ENCODE data around the gene MALRD1.

MALRD1 gene

DNA sequence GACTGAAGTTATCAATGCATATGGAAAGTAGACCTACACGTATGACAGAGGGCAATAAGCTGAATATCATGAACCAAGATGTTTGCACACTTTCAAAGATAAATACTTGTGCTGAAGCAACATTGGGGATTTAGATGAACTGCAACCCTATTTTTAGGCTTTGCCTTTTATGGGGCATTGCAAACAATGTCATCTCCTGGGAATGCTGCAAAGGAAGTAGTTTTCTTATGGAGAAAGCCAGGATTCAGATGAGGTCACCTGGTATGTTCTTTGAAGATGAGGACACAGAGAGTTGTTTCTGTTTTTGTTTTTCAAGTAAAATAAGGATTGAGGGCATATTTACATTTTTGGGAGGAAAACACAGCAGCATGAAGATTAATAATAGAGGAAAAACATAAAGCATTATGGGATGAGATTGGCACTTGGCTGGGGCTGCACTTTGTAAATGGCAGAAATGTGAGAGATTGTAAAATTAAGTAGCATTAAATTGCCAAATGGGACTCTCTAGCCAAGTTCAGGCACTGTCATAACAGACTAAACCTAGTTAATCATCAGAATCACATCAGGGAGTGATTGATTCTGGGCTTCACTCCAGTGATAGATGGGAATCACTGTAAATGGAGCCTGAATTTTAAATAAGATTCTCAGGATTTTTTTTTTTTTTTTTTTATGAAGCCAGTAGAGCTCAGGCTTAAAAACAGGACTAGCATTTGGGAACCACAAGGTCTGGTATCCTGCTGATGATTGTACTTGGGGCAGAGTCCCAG lies 63.1 kb downstream of the MALRD1 start:
- DNase-seq (ENCODE audit: low read depth), result peak; percentile 5

DNA sequence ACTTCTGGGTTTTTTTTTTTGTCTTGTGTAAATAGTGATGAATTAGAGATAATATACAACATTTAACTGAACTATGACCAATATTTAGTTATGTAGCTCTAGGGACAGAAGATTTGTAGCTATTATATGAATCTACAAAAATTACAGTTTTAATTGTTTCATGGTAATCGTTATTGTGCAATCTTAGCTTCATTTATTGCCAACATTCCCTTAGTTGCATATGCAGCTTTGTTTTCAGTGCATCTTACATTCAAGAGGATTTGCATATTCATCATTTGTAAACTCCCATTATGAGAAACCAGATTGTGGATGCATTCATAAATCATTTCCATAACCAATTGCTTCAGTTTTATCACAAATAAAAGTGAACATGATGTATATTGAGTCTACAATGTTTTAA lies 68.8 kb downstream of the MALRD1 start:
- no peak for DNase-seq (ENCODE audit: low read depth)

DNA sequence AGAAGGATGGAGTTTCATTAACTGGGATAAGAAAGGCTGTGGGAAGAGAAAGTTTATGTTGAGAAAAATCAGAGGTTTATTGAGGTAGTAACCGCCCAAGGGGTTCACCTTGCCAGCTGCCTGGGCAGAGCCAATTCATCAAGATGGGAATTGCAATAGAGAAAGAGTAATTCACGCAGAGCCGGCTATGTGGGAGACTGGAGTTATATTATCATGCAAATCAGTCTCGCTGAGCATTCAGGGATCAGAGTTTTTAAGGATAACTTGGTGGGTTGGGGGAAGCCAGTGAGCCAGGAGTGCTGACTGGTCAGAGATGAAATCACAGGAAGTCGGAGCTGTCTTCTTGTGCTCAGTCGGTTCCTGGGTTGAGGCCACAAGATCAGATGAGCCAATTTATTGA lies 70.6 kb downstream of the MALRD1 start:
- DNase-seq (ENCODE audit: low read depth), result no peak

DNA sequence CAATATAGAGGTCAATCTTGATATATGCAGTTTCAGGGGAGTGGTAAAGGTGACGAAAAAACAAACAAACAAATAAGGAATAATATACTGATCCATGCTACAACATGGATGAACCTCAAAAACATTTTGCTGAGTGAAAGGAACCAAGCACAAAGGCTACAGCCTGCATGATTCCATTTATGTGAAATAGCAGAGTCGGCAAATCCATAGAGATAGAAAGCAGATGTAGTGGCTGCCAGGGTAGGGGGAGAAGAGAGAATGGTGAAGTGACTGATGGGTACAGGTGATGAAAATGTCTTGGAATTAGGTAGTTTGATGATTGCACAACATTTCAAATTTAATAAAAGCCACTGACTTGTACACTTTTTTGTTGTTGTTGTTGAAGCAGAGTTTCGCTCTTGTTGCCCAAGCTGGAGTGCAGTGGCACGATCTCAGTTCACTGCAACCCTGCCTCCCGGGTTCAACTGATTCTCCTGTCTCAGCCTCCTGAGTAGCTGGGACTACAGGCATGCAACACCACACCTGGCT lies 71.8 kb downstream of the MALRD1 start:
- DNase-seq (ENCODE audit: low read depth), result no peak

- DNase-seq (ENCODE audit: low read depth), result no peak
Observed at GRCh38 chr10:19133992-19134391, 85.4 kb downstream of the MALRD1 start.

- no peak for DNase-seq (ENCODE audit: low read depth)
Observed at GRCh38 chr10:19142967-19143366, 94.4 kb downstream of the MALRD1 start.

GRCh38 chr10:19144206-19144605 lies 95.6 kb downstream of the MALRD1 start:
- no peak for DNase-seq (ENCODE audit: low read depth)

- no peak for DNase-seq (ENCODE audit: low read depth)
Observed at GRCh38 chr10:19154375-19154774, 105.8 kb downstream of the MALRD1 start.

GRCh38 chr10:19158358-19158757 lies 109.8 kb downstream of the MALRD1 start:
- no peak for DNase-seq (ENCODE audit: low read depth)

DNA sequence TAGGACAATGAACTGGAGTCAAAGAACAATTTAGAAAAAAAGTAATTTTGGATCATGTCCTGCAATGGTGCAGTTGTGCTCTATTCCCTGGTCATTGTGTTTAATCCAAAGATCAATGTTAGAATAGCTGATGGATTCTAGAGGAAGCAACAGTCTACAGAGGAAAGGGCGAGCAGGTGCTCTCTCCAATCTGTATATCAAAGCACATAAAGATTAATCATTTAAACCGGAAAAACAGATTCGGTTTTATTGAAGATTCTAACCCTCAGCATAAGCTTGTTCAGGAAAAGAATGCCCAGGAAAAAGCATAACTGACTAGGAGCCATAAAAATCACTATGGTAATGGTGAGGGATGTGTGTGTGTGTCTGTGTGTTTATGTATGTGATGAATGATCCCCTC lies 110.3 kb downstream of the MALRD1 start:
- DNase-seq (ENCODE audit: low read depth), result no peak

DNA sequence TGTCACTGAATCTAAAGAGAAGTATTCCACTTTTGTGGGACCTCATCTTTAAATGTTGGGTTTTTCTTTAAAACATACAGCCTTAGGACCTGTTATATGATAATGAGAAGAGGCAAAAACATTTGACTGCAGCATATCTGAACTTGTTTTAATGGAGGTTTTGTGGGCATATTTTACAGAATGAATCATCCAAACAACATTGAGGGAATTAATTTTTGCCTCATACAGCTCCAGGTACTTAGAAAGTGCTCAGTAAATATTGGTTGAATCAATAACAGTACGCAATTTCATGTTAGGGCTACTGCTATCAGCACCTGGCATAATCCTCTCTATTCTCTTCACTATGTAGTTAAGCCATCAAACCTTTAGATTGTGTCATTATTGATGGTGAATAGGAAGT lies 115.9 kb downstream of the MALRD1 start:
- no peak for DNase-seq (ENCODE audit: low read depth)

GRCh38 chr10:19168584-19168983 lies 120.0 kb downstream of the MALRD1 start:
- no peak for DNase-seq (ENCODE audit: low read depth)

- no peak for DNase-seq (ENCODE audit: low read depth)
Observed at GRCh38 chr10:19169041-19169440, 120.4 kb downstream of the MALRD1 start.

DNA sequence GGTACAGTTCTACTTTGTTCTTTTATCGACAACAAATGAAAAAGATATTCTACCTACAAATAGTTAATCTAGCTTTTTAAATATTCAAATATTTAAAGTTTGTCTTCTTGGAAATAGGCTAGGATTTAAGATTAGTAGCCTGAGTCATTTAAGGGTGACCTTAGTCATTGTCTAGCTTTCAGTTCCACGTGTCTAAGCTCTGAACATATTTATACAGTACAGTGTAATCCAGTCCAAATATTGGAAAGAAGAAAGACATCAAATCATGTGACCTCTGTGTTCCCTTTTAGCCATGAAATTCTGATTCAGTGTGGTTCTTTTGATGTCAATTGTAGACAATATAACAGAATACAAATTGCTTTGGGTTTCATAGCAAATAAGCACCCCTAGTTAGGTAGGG lies 121.1 kb downstream of the MALRD1 start:
- DNase-seq (ENCODE audit: low read depth), result no peak

GRCh38 chr10:19178675-19179074 lies 130.1 kb downstream of the MALRD1 start:
- DNase-seq (ENCODE audit: low read depth), result no peak

GRCh38 chr10:19184891-19185290 lies 136.3 kb downstream of the MALRD1 start:
- DNase-seq (ENCODE audit: low read depth), result no peak

DNA sequence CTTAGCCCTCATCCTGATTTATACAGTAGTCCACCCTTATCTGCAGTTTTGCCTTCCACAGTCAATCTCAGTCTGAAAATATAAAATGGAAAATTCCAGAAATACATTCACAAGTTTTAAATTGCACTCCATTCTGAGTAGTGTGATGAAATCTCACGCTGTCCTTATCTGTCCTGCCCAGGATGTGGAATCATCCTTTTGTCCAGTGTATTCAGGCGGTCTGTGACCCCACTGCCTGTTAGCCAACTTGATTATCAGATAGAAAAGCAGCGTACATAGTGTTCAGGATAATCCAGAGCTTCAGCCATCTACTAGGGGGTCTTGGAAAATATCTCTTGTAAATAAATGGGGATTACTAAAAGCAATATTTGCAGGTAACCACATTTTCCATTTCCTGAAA lies 146.3 kb downstream of the MALRD1 start:
- DNase-seq (ENCODE audit: low read depth), result peak; percentile 9

- no peak for DNase-seq (ENCODE audit: low read depth)
Observed at GRCh38 chr10:19195698-19196097, 147.1 kb downstream of the MALRD1 start.

DNA sequence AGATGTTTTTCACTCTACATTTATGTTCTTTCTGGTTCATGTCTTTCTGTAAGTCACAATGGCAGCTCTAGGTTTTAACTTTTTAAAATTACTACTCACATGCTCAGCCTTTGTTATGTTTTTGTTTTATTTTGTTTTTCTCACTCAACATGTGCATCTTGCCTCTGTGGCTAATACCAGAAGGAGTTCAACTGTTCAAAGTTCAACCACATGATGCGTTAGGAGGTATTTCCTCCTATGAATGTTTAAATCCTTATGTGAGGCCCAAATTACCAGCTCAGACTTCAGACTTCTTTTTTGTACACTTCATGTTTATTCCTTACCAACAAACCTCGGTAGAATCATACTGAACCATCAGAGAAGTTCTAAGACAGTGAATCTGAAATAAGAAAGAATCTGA lies 151.6 kb downstream of the MALRD1 start:
- no peak for DNase-seq (ENCODE audit: low read depth)

DNA sequence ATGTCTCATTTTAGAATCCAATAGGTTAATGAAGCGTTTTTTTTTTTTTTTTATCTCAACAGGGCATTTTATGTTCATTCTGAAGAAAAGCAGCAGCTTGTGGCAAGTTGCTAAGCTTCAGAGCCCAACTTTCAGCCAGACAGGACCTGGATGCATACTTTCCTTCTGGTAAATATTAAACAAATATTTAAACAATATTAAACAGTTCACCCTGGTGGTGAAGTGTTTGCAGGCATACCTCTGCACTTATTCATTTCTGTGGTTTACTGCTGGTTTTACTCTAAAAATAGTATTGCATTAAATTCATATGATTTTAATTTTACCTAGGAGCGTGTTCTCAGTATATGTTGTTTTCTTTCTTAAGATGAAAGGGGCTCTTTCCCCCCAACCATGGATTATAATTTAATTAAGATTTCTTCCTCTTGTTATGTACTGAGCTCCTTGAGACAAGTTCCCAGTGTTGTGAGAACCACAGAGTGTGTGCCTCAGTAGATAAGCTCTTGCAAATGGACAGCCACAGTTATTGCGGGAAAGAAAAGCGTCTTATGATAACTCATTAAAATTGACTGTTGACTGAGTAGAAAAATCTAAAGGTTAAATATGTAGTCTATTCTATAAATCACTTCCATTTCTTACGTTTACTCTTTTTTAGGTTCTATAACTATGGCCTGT lies 155.8 kb downstream of the MALRD1 start:
- DNase-seq (ENCODE audit: low read depth), result no peak

GRCh38 chr10:19209319-19209718 lies 160.7 kb downstream of the MALRD1 start:
- no peak for DNase-seq (ENCODE audit: low read depth)

DNA sequence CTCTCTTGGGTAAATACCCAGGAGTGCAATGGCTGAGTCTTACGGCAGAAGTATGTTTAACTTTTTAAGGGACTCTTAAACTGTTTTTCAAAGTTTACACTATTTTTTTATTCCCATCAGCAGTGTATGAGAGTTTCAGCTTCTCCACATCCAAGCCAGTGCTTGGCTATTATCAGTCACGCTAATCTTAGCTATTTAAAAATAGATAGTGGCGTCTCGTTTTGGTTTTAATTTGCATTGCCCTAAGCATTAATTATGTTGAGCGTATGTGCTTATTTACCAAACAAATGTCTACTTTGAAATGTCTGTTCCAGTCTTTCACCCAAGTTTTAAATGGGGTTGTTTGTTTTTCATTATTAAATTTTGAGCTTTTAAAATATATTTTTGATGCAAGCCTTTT lies 164.0 kb downstream of the MALRD1 start:
- DNase-seq (ENCODE audit: low read depth), result no peak

- no peak for DNase-seq (ENCODE audit: low read depth)
Observed at GRCh38 chr10:19221216-19221615, 172.6 kb downstream of the MALRD1 start.

DNA sequence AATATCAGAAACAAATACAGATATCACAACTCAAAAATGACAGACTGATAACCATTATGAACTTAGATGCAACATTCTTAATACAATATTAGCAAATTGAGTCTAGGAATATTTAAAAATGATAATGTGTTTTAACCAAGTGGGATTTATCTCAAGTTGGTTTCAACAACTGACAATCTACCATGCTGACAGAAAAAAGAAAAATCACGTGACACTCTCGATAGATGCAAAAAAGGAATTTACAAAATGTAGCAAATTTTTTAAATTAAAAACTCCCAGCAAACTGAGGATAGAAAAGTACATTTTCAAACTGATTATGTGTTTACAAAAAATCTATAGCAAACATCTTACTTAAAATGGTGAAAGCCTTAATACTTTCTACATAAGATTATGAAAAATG lies 177.4 kb downstream of the MALRD1 start:
- DNase-seq (ENCODE audit: low read depth), result no peak
